SK-N-MC (cell line): ENCODE measurements around the gene ITPR3.
A peak's percentile ranks its signal among the peaks of the same experiment; 100 is the strongest.

ENCODE experiments used
- DNase-seq: peaks from one replicate; pipeline ENCODE4 v3.0.0-alpha.2; 2011; ENCODE audit warnings: low read depth, low spot score
- H3K27ac ChIP-seq: fragments of 200-600 bp; sonication (generic); 2 replicates; pipeline ENCODE4 v1.5.1; 2016; ENCODE audit warnings: mixed run types
- H3K36me3 ChIP-seq: fragments of 200-600 bp; sonication (generic); 2 replicates; pipeline ENCODE4 v1.6.1; 2017; ENCODE audit warnings: antibody characterized with exemption, low read length, mixed read lengths; ENCODE audit not compliant: insufficient read depth
- H3K4me3 ChIP-seq: fragments of 200-600 bp; sonication (generic); 2 replicates; pipeline ENCODE4 v1.5.1; 2016
- H3K9ac ChIP-seq: fragments of 200-600 bp; sonication (generic); 2 replicates; pipeline ENCODE4 v1.8.0; 2017; ENCODE audit warnings: mixed run types, mixed read lengths; ENCODE audit not compliant: insufficient read length
- H3K9me3 ChIP-seq: fragments of 200-600 bp; sonication (generic); 2 replicates; pipeline ENCODE4 v1.6.1; 2017; ENCODE audit warnings: low read depth, mild to moderate bottlenecking, antibody characterized with exemption, low read length, moderate library complexity, mixed read lengths
- EZH2 ChIP-seq: fragments of 200-600 bp; sonication (generic); IDR thresholded peaks from one replicate; pipeline ENCODE4 v1.6.1; 2017; ENCODE audit warnings: antibody characterized with exemption
- FOXP2 ChIP-seq: optimal IDR thresholded peaks from 2 replicates; pipeline ENCODE3; 2011; ENCODE audit warnings: mild to moderate bottlenecking, moderate library complexity; ENCODE audit not compliant: insufficient read depth; ENCODE audit errors: extremely low read length, control extremely low read depth
- POLR2AphosphoS5 ChIP-seq: IDR thresholded peaks from 2 replicates; pipeline ENCODE4 v1.6.1; 2012; ENCODE audit warnings: mild to moderate bottlenecking, low read depth, low read length, borderline replicate concordance

The ITPR3 gene

DNA sequence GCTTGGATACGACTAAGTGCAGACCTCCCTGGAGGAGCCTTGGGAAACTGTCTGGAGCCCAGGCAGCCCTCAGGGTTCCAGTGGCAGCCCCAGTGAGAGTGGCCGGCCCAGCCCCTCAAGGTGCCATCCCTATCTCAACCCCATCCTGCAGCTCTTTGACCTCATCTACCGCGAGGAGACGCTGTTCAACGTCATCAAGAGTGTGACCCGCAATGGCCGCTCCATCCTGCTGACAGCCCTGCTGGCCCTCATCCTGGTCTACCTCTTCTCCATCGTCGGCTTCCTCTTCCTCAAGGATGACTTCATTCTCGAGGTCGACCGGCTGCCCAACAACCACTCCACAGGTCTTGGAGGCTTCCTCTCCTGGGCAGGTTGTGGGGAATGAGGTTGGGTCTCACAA, 69.6 kb downstream of the ITPR3 start:
- H3K4me3 ChIP-seq: no peak overlapping the region
- no peak for DNase-seq
- H3K36me3 ChIP-seq: peaks cover 64% of the 10 kb centered on the region; the same call in 1 of the 2 replicates
- H3K27ac ChIP-seq: no peak overlapping the region
- no peak overlapping the region for H3K9ac ChIP-seq
- TF ChIP-seq FOXP2 (no peak), EZH2 (no peak), POLR2AphosphoS5 (no peak)
- H3K9me3 ChIP-seq: no peaks in the 10 kb centered on the region

DNA sequence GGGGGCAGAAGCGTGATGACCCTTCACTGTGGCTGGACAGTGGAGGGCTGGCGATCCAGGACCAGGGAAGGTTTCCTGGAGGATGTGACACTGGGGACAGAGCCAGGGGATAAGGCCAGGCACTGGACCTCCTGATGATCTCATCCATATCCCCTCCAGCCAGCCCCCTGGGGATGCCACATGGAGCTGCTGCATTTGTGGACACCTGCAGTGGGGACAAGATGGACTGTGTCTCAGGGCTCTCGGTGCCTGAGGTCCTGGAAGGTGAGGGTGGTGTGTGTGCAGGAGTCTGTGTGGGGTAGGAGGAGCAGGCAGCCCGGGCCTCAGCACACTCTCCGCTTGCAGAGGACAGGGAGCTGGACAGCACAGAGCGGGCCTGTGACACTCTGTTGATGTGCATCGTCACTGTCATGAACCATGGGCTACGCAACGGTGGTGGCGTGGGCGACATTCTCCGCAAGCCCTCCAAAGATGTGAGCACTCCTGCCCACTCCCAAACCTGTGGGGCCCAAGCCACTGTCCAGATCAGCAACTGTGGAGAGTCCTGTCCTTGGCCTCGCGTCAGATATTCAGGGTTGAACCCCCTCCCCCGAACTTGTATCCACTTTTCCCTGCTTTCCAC, 70.4 kb downstream of the ITPR3 start:
- H3K36me3 ChIP-seq: peaks cover 64% of the 10 kb centered on the region; the same call in 1 of the 2 replicates
- TF ChIP-seq EZH2 (no peak), FOXP2 (no peak), POLR2AphosphoS5 (no peak)
- no peaks in the 10 kb centered on the region for H3K9me3 ChIP-seq
- H3K4me3 ChIP-seq: no peak overlapping the region
- no peak overlapping the region for H3K9ac ChIP-seq
- no peak for DNase-seq
- no peak overlapping the region for H3K27ac ChIP-seq

DNA sequence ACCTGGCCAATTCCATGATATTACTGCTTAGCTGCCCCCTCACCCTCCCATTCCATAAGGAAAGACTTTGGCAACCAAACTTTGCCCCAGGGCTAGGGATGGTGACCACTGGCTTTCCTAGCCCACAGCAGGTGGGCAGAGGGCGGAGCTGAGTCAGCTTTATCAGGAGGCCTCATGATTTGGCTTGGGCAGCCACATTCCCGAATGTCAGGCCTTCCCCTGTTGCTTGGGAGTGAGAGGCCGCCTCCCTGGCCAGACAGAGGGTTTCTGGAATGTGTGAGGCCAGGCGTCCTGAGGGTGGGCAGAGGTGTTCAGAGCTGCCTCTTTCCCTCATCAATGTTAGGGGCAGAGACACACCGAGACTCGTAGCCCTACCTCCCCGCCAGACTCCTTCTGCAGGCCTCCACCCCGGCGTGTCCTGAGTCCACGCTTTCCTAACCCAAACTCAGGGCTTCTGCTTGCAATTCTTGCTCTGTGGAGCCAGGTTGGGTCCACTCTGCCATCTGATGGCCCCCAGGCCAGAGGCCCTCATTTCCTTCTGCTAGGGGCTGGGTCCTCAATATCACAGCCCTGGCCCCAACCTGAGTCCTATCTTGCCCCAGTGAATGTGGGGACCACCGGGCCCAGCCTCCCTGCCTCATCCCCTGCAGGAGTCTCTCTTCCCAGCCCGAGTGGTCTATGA, 71.1 kb downstream of the ITPR3 start:
- no peak for DNase-seq
- TF ChIP-seq POLR2AphosphoS5: peak; percentile 5; the same call in 1 of the 2 replicates
- TF ChIP-seq FOXP2: no peak
- Histone ChIP-seq H3K36me3 (peaks cover 63% of the 10 kb centered on the region; the same call in 1 of the 2 replicates), H3K4me3 (no peak overlapping the region), H3K27ac (no peak overlapping the region), H3K9ac (no peak overlapping the region), H3K9me3 (no peaks in the 10 kb centered on the region)

DNA sequence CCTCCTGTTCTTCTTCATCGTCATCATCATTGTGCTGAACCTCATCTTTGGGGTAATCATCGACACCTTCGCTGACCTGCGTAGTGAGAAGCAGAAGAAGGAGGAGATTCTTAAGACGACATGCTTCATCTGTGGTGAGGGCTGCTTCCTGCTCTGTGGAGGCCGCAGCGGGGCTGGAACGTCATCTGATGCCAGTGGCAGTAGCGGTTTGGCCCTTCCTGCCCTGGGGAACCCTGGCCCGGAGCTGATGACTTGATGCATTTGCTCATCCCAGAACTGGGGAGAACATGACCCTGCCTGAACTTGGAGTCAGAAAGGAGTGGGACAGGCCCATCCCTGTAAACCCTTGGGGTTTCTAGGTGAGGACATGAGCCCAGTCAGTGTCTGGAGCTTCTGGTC, 71.6 kb downstream of the ITPR3 start:
- Histone ChIP-seq H3K36me3 (peaks cover 67% of the 10 kb centered on the region), H3K9me3 (no peaks in the 10 kb centered on the region), H3K9ac (no peak overlapping the region), H3K4me3 (no peak overlapping the region), H3K27ac (no peak overlapping the region)
- TF ChIP-seq POLR2AphosphoS5 (no peak; the same call in 1 of the 2 replicates), EZH2 (no peak), FOXP2 (no peak)
- DNase-seq: no peak

DNA sequence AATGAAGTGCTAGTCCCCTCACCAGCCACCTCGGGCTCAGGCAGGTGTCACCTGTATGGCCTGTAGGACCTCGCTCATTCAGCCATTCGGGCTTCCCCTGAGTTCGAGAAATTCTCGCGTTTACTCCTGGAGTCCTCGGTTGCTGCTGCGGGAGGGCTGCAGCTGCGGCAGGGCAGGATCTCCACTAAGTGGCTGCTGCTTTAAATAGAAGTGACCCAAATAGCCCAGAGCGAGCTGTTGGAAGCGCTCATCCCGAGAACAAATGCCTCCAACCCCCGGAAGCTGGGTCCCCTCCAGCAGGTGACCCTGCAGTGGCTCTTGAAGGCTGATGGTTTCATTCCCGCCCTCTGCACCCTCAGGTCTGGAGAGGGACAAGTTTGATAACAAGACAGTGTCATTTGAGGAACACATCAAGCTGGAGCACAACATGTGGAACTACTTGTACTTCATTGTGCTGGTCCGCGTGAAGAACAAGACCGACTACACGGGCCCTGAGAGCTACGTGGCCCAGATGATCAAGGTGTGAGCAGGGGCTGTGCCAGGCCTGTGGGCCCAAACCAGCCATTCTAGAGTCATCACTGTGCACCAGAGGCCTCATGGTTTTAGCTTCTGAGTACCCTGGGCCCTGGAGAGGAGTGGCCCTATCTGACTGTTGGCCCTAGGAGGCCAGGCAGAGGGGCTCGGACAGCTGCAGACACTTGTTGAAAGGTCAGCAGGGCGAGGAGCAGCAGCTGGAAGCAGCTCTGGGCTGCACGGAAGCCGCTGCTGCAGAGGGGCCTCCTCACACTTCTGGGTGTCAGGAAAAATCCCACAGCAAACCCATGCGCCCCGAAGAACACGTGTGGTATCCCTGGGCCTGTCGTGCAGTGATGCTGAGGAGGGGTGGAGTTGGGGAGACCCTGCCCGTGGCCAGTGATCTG, 72.3 kb downstream of the ITPR3 start:
- no peak for DNase-seq
- no peak overlapping the region for H3K9ac ChIP-seq
- H3K36me3 ChIP-seq: peaks cover 72% of the 10 kb centered on the region
- TF ChIP-seq FOXP2: no peak
- no peak for TF ChIP-seq POLR2AphosphoS5
- TF ChIP-seq EZH2: no peak
- no peaks in the 10 kb centered on the region for H3K9me3 ChIP-seq
- no peak overlapping the region for H3K27ac ChIP-seq
- H3K4me3 ChIP-seq: no peak overlapping the region

DNA sequence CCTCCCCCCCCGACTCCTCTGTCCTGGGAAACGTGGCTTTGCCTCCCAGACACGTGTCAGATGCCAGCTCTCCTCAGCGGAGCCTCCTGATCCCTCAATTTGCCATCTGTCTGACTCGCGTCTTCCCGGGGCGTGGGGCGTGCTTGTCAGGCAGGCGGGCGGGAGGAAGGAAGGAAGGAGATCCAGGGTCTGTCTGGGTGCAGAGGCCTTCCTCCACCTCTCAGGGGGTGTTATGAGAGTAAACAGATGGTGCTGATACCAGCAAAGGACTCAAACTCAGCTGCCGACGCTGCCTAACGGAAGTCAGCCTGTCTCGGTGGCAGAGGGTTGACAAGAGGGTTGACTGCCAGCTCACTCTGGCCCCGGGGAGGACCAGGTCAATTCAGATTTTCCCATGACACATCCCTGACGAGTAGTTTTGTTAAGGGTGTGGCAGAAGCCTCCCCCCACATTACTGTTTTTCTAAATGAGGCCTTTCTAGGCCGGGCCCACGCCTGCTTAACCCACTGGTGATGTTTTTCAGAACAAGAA, 73.3 kb downstream of the ITPR3 start:
- TF ChIP-seq FOXP2 (no peak), POLR2AphosphoS5 (0 out of 2 replicates have a peak, but pooled peaks have one; percentile 31), EZH2 (no peak)
- no peak for DNase-seq
- Histone ChIP-seq H3K4me3 (no peak overlapping the region), H3K27ac (no peak overlapping the region), H3K9me3 (no peaks in the 10 kb centered on the region), H3K36me3 (peaks cover 72% of the 10 kb centered on the region), H3K9ac (no peak overlapping the region)

DNA sequence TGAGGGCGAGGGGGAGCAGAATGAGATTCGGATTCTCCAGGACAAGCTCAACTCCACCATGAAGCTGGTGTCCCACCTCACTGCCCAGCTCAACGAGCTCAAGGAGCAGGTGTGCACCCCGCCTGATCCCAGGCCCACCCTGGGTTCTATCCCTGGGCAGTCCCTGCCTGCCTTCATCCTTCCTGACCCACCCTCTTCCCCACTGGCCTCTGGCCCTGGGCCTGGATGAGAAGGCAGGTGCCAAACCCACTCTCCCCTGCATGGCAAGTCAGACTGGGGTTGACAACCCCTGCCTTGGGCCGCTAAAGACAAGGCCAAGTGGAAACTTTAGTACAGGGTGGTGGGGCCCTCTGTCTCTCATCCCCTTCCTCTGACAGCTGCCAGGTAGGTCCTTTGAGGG, 73.9 kb downstream of the ITPR3 start:
- Histone ChIP-seq H3K9me3 (no peaks in the 10 kb centered on the region), H3K27ac (no peak overlapping the region), H3K4me3 (no peak overlapping the region), H3K36me3 (peaks cover 75% of the 10 kb centered on the region), H3K9ac (no peak overlapping the region)
- DNase-seq: no peak
- TF ChIP-seq EZH2 (no peak), FOXP2 (no peak), POLR2AphosphoS5 (no peak)

DNA sequence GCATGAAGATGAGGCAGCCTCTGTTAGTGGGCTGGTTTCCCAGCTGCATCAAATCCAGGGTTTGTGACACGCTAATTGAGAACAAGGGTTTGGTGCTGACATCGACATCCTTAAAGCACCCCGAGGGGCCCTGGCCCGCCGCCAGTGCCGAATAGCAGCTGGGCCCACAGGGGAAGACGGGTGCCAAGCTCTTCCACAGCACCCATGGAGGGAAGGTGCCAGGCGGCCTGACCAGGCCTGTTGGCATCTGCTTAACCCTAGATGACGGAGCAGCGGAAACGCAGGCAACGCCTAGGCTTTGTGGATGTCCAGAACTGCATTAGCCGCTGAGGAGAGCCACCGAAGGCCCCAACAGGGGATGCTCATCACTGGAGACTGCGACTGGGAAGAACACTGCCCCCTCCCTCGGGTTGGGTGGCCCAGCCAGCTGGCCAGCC, 74.3 kb downstream of the ITPR3 start:
- Histone ChIP-seq H3K9me3 (no peaks in the 10 kb centered on the region), H3K4me3 (no peak overlapping the region), H3K36me3 (peaks cover 76% of the 10 kb centered on the region), H3K9ac (no peak overlapping the region), H3K27ac (no peak overlapping the region)
- TF ChIP-seq EZH2 (no peak), FOXP2 (peak; percentile 25), POLR2AphosphoS5 (peak; percentile 54)
- DNase-seq: no peak
